AG04450 (cell line): ENCODE measurements around the gene PLPPR1. TPM values are rescaled to one million over a fixed set of nuclear protein-coding genes. Genes with fewer than 3 reads are reported as not detected.

Experiments
- CTCF ChIA-PET: fragments of 300-600, 350-600 bp; formaldehyde crosslinking; extraction: SDS; loops from one replicate; lab custom pipeline; 2022; ENCODE audit warnings: antibody characterized with exemption, inconsistent platforms; lab: Charles Lee
- POLR2A ChIA-PET: fragments of 350-600 bp; formaldehyde crosslinking; extraction: SDS; loops from one replicate; lab custom pipeline; 2021; ENCODE audit warnings: antibody characterized with exemption, inconsistent platforms; lab: Yijun Ruan, JAX
- DNase-seq: peaks from one replicate; pipeline ENCODE4 v3.0.0-alpha.2; 2011; ENCODE audit warnings: low read depth, low spot score
- H3K27ac ChIP-seq: one replicate; pipeline ENCODE4 v1.5.1; 2012; ENCODE audit warnings: low read depth, low read length, control low read depth
- H3K27me3 ChIP-seq: one replicate; pipeline ENCODE4 v1.6.0; 2012; ENCODE audit warnings: low read length; ENCODE audit not compliant: control insufficient read depth, insufficient read depth
- H3K4me3 ChIP-seq: 2 replicates; pipeline ENCODE4 v1.5.1; 2011; ENCODE audit warnings: mild to moderate bottlenecking, low read depth, low read length, control low read depth
- H3K9me3 ChIP-seq: 2 replicates; pipeline ENCODE4 v1.5.1; 2012; ENCODE audit warnings: low read length; ENCODE audit not compliant: control insufficient read depth, insufficient read depth
- CTCF ChIP-seq: IDR thresholded peaks from 2 replicates; pipeline ENCODE4 v1.5.1; 2011; ENCODE audit warnings: low read depth, low read length, control low read depth, inconsistent platforms
- polyA plus RNA-seq: library from polyadenylated mRNA; depleted of rRNA; stranded (reverse); fragments of >200 nt; gene quantifications from 2 replicates; pipeline ENCODE4 v1.2.3, GENCODE V29; 2011

The PLPPR1 gene
- polyA plus RNA-seq, 1 experiment = not detected

- no peaks in the 10 kb centered on the region for H3K9me3 ChIP-seq
- DNase-seq = no peak
- no peak overlapping the region for H3K4me3 ChIP-seq
- POLR2A ChIA-PET = no interaction called here
- H3K27me3 ChIP-seq = no peaks in the 10 kb centered on the region
- no peak for TF ChIP-seq CTCF
- no peak overlapping the region for H3K27ac ChIP-seq
- CTCF ChIA-PET = no interaction called here
These were observed 218.2 kb downstream of the PLPPR1 start for GRCh38 chr9:101246691-101247090.

GRCh38 chr9:101247297-101247696, 218.8 kb downstream of the PLPPR1 start:
- CTCF ChIA-PET = no interaction called here

DNA sequence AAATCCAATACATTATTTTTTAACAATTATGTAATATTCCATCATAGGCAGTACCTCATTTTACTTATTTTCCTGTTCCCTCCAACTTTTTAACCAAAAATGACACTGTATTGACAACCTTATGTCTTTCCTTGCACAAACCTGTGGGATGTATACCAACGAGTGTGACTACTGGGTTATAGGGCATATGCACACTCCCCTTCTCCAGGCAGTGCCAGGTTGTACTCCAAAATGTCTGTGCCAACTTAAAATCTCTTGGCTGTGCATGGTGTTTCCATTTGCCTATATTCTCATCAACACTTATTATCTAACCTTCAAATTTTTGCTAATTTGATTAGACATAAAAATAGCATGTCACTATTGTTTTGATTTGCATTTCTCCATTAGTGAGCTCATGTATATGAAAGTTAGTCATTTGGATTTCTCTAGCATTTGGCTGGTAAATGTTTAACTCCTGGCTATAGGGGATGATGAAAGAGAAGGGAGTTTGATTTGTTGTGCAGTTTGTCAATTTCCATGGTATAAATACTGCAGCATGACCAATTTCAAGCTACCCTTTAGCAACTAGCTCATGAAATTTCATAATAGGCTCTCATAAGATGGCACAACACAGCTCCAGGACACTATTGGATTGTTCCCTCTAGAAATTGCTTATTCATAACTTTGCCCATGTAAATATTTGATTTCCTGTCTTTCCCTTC, 226.4 kb downstream of the PLPPR1 start:
- no peak for TF ChIP-seq CTCF
- no peak for DNase-seq
- CTCF ChIA-PET = no interaction called here
- H3K27me3 ChIP-seq = no peaks in the 10 kb centered on the region
- H3K27ac ChIP-seq = no peak overlapping the region
- POLR2A ChIA-PET = no interaction called here
- H3K4me3 ChIP-seq = no peak overlapping the region
- no peaks in the 10 kb centered on the region for H3K9me3 ChIP-seq

More at GRCh38 chr9:101247297-101247696, 218.8 kb downstream of the PLPPR1 start:
- H3K9me3 ChIP-seq = no peaks in the 10 kb centered on the region
- no peak overlapping the region for H3K4me3 ChIP-seq
- DNase-seq = no peak
- no peak overlapping the region for H3K27ac ChIP-seq
- TF ChIP-seq CTCF = no peak
- H3K27me3 ChIP-seq = no peaks in the 10 kb centered on the region
- POLR2A ChIA-PET = no interaction called here

GRCh38 chr9:101264727-101265126, 236.2 kb downstream of the PLPPR1 start:
- no peak for TF ChIP-seq CTCF
- DNase-seq = no peak
- Histone ChIP-seq H3K4me3 (no peak overlapping the region), H3K9me3 (no peaks in the 10 kb centered on the region), H3K27ac (no peak overlapping the region), H3K27me3 (no peaks in the 10 kb centered on the region)
- ChIA-PET CTCF (no interaction called here), POLR2A (no interaction called here)

DNA sequence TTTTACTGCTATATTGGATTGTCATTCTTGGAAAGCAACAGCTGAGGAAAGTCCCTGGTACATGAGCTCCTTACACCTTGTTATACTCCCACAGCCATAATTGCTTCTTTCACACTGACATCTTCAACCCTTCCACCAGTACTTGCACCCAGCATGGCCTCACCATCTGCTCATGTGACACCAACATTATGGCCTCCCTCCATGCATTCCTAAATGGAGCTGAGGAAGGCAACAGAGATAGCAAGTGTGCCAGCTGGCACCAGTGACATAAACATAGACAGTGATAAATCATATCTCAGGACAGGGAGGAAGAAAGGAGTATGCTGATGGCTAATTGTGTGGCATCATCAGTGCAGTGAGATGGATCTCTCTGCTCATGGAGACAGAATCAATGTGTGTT, 236.7 kb downstream of the PLPPR1 start:
- ChIA-PET CTCF (no interaction called here), POLR2A (no interaction called here)
- Histone ChIP-seq H3K4me3 (no peak overlapping the region), H3K9me3 (no peaks in the 10 kb centered on the region), H3K27ac (no peak overlapping the region), H3K27me3 (no peaks in the 10 kb centered on the region)
- no peak for TF ChIP-seq CTCF
- DNase-seq = no peak
